B cell (primary cell): ENCODE measurements around the gene GINM1. TPM values are rescaled to one million over a fixed set of nuclear protein-coding genes. Genes with fewer than 3 reads are reported as not detected.

ENCODE experiments used
- ATAC-seq: fragments of 200-7000 bp; cut with Tn5 transposase; one replicate; pipeline ENCODE4 v1.10.0; 2021; ENCODE audit warnings: low read depth, mild to moderate bottlenecking, moderate number of reproducible peaks, moderate library complexity
- CTCF ChIA-PET: fragments of 350-600 bp; sonication (Branson Sonifier 250); formaldehyde crosslinking; loops from one replicate; lab custom pipeline; 2021; ENCODE audit warnings: antibody characterized with exemption, inconsistent platforms; lab: Charles Lee
- POLR2A ChIA-PET: fragments of 350-600 bp; sonication (Branson Sonifier 250); formaldehyde crosslinking; loops from one replicate; lab custom pipeline; 2021; ENCODE audit warnings: antibody characterized with exemption; lab: Charles Lee
- DNase-seq: peaks from one replicate; pipeline ENCODE4 v3.0.0; 2013
- H2AFZ ChIP-seq: 2 replicates; pipeline ENCODE4 v1.6.1; 2012; ENCODE audit warnings: mild to moderate bottlenecking, low read depth, low read length; ENCODE audit not compliant: insufficient read depth, poor library complexity, severe bottlenecking
- H3K27ac ChIP-seq, 2 donors: 1 replicate in 1 of 2; 2 replicates in 1 of 2; pipeline ENCODE4 v1.5.1; 2012 to 2013; ENCODE audit warnings: low read length in 2 of 2, mild to moderate bottlenecking in 2 of 2, moderate library complexity in 1 of 2
- H3K27me3 ChIP-seq, 4 experiments: fragments of 200-600 bp in 1 of 4; sonication (generic) in 1 of 4; replicated peaks in 1 of 4; 1 replicate in 2 of 4; 2 replicates in 2 of 4; pipeline versions ENCODE4 v1.6.1 to v1.7.0; 2013 to 2016; ENCODE audit warnings: low read length in 3 of 4, mild to moderate bottlenecking in 2 of 4, mixed read lengths in 1 of 4, moderate library complexity in 1 of 4; ENCODE audit not compliant: insufficient read depth in 4 of 4, control insufficient read depth in 3 of 4; ENCODE audit errors: control extremely low read depth in 1 of 4
- H3K36me3 ChIP-seq, 2 experiments: replicated peaks in 1 of 2; 1 replicate in 1 of 2; 2 replicates in 1 of 2; pipeline versions ENCODE4 v1.6.1 to v1.7.1; 2013; ENCODE audit warnings: low read length in 1 of 2; ENCODE audit not compliant: insufficient read depth in 2 of 2, control insufficient read depth in 1 of 2; ENCODE audit errors: control extremely low read depth in 1 of 2, extremely low read depth in 1 of 2
- H3K4me1 ChIP-seq, 2 donors: fragments of 200-600 bp in 1 of 2; sonication (generic) in 1 of 2; 1 replicate in 1 of 2; 2 replicates in 1 of 2; pipeline versions ENCODE4 v1.5.1 to v1.6.1; 2013 to 2017; ENCODE audit warnings: low read length in 2 of 2; ENCODE audit not compliant: control insufficient read depth in 2 of 2, insufficient read depth in 2 of 2
- H3K4me2 ChIP-seq: replicated peaks from 2 replicates; pipeline ENCODE3; 2012; ENCODE audit warnings: mild to moderate bottlenecking, low read depth, low read length; ENCODE audit not compliant: poor library complexity, severe bottlenecking
- H3K4me3 ChIP-seq, 5 experiments: fragments of 200-600 bp in 1 of 5; sonication (generic) in 1 of 5; 1 replicate in 3 of 5; 2 replicates in 2 of 5; pipeline versions ENCODE4 v1.5.1 to v1.7.0; 2011 to 2016; ENCODE audit warnings: low read length in 4 of 5, mild to moderate bottlenecking in 4 of 5, low read depth in 2 of 5, control low read depth in 1 of 5, moderate library complexity in 1 of 5; ENCODE audit not compliant: insufficient read depth in 1 of 5; ENCODE audit errors: control extremely low read depth in 1 of 5, extremely low read depth in 1 of 5
- H3K79me2 ChIP-seq: fragments of 200-600 bp; sonication (generic); one replicate; pipeline ENCODE4 v1.6.0; 2016; ENCODE audit warnings: low read length; ENCODE audit not compliant: control insufficient read depth, insufficient read depth
- H3K9ac ChIP-seq: fragments of 200-600 bp; sonication (generic); 2 replicates; pipeline ENCODE4 v1.6.1; 2017; ENCODE audit warnings: mild to moderate bottlenecking, low read length, moderate library complexity
- H3K9me3 ChIP-seq, 3 donors: one replicate each; pipeline versions ENCODE4 v1.6.1 to v1.7.1; 2013; ENCODE audit warnings: low read length in 2 of 3; ENCODE audit not compliant: control insufficient read depth in 2 of 3, insufficient read depth in 1 of 3; ENCODE audit errors: control extremely low read depth in 1 of 3
- H4K20me1 ChIP-seq: 2 replicates; pipeline ENCODE4 v1.6.0; 2012; ENCODE audit warnings: mild to moderate bottlenecking, low read length; ENCODE audit not compliant: insufficient read depth, control insufficient read depth, poor library complexity, severe bottlenecking
- H3K27ac Mint-ChIP-seq: one replicate; pipeline ENCODE4 v1.8.0; 2021; ENCODE audit warnings: mixed read lengths
- H3K27me3 Mint-ChIP-seq: one replicate; pipeline ENCODE4 v1.8.0; 2021; ENCODE audit warnings: mixed read lengths
- H3K4me1 Mint-ChIP-seq: one replicate; pipeline ENCODE4 v1.8.0; 2021; ENCODE audit warnings: mixed read lengths
- H3K4me3 Mint-ChIP-seq: one replicate; pipeline ENCODE4 v1.8.0; 2021; ENCODE audit warnings: mixed read lengths
- H3K9me3 Mint-ChIP-seq: one replicate; pipeline ENCODE4 v1.8.0; 2022; ENCODE audit warnings: mixed read lengths; ENCODE audit not compliant: insufficient read depth
- CTCF ChIP-seq: fragments of 200-600 bp; IDR thresholded peaks from one replicate; pipeline ENCODE4 v1.8.0; 2022; ENCODE audit warnings: antibody characterized with exemption, mild to moderate bottlenecking
- EZH2 ChIP-seq: IDR thresholded peaks from 2 replicates; pipeline ENCODE4 v1.6.1; 2012; ENCODE audit warnings: borderline replicate concordance, low read depth, mild to moderate bottlenecking, moderate library complexity, low read length; ENCODE audit not compliant: insufficient read depth, poor library complexity, severe bottlenecking
- WGBS: methylation state at CpG from one replicate; pipeline ENCODE4 v1.1.5; 2013; ENCODE audit warnings: missing lambda C conversion rate; ENCODE audit not compliant: insufficient coverage; 5-methylcytosine and 5-hydroxymethylcytosine counted together
- intact Hi-C: fragments of 100-400 bp; cut with micrococcal nuclease; formaldehyde crosslinking; loops from one replicate; pipeline ENCODE4 v1.10.0; 2022
- polyA plus RNA-seq: library from polyadenylated mRNA; depleted of rRNA; stranded (reverse); fragments of >200 nt; gene quantifications from 2 replicates; pipeline ENCODE4 v1.2.3, GENCODE V29; 2012
- total RNA-seq, 2 donors: library from RNA; stranded (reverse); fragments of 120-200 nt in 1 of 2; gene quantifications; 1 replicate in 1 of 2; 2 replicates in 1 of 2; pipeline versions ENCODE4 v1.2.3 to v1.2.4, GENCODE V29; 2013 to 2022

GINM1 gene
- total and polyA plus RNA-seq, 2 donors (not counting 1 experiment from before 2014, with no cell fraction given): 14.4 to 23.0 TPM

- Mint-ChIP-seq H3K9me3 (no peaks in the 10 kb centered on the region), H3K27ac (no peak overlapping the region), H3K4me1 (peaks cover 12% of the 10 kb centered on the region), H3K4me3 (no peak overlapping the region), H3K27me3 (no peaks in the 10 kb centered on the region)
- no peak overlapping the region for H2AFZ ChIP-seq
- no peak overlapping the region for H3K4me3 ChIP-seq
- H3K27me3 ChIP-seq: no peaks in the 10 kb centered on the region
- no peak for TF ChIP-seq EZH2
- TF ChIP-seq CTCF: no peak
- DNase-seq (no peak), ATAC-seq (no peak)
- H3K79me2 ChIP-seq: peaks cover 24% of the 10 kb centered on the region
- peaks cover 6 to 9% of the 10 kb centered on the region in 2 donors for H3K4me1 ChIP-seq
- 79% methylated on average over 3 of the region's 7 CpGs for WGBS
- CTCF ChIA-PET: no interaction called here
- no peak overlapping the region for H3K9ac ChIP-seq
- intact Hi-C loops: no loop called here
- H4K20me1 ChIP-seq: no peaks in the 10 kb centered on the region
- H3K36me3 ChIP-seq: peaks cover 4 to 15% of the 10 kb centered on the region in 2 experiments
- POLR2A ChIA-PET: no interaction called here
- peaks cover 0 to under 1% (median 0%) of the 10 kb centered on the region in 3 donors for H3K9me3 ChIP-seq
- no peak overlapping the region for H3K27ac ChIP-seq
- H3K4me2 ChIP-seq: no peak overlapping the region
These were observed 42.3 kb downstream of the GINM1 start for GRCh38 chr6:149608381-149608982.

GRCh38 chr6:149614337-149614736 is 48.2 kb downstream of the GINM1 start:
- peaks cover 17% of the 10 kb centered on the region for H3K79me2 ChIP-seq
- no peak overlapping the region for H3K4me3 ChIP-seq
- no peak for DNase-seq
- no peak overlapping the region for H3K4me3 Mint-ChIP-seq
- no peak for ATAC-seq
- H3K27ac ChIP-seq: no peak overlapping the region
- CTCF ChIA-PET: no interaction called here
- no peaks in the 10 kb centered on the region for H3K4me1 ChIP-seq
- WGBS: 100% methylated on average over 2 of the region's 4 CpGs
- no peak for TF ChIP-seq EZH2
- no peak for TF ChIP-seq CTCF
- no peaks in the 10 kb centered on the region for H4K20me1 ChIP-seq
- peaks cover 12 to 16% of the 10 kb centered on the region in 2 experiments for H3K36me3 ChIP-seq
- intact Hi-C loops: no loop called here
- no peak overlapping the region for H3K4me2 ChIP-seq
- H3K9me3 ChIP-seq: peaks cover 0 to 4% (median 0%) of the 10 kb centered on the region in 3 donors
- H3K27me3 Mint-ChIP-seq: no peaks in the 10 kb centered on the region
- peaks cover 3% of the 10 kb centered on the region for H3K4me1 Mint-ChIP-seq
- no peak overlapping the region for H3K9ac ChIP-seq
- no peak overlapping the region for H2AFZ ChIP-seq
- H3K27me3 ChIP-seq: no peaks in the 10 kb centered on the region
- POLR2A ChIA-PET: no interaction called here
- H3K9me3 Mint-ChIP-seq: no peaks in the 10 kb centered on the region
- no peak overlapping the region for H3K27ac Mint-ChIP-seq
